Midbrain (tissue), 1 donor: ENCODE results near the gene HTATSF1.

Experiments used
- DNase-seq: peaks from one replicate; lab custom pipeline; 2025; lab: John Stamatoyannopoulos, UW

Gene HTATSF1

GRCh38 chrX:136497556-136498052 is at the start of gene HTATSF1:
Gene HTATSF1, plus strand, starts transcription at chrX:136497592. Its CDS starts 93 bp downstream, at chrX:136497685.
- DNase-seq: no peak

GRCh38 chrX:136447968-136448367 is 49.4 kb upstream of the HTATSF1 start:
- DNase-seq: no peak

GRCh38 chrX:136450050-136450830 is 47.2 kb upstream of the HTATSF1 start:
- DNase-seq: no peak

- DNase-seq: no peak
Observed at GRCh38 chrX:136452614-136453013, 44.8 kb upstream of the HTATSF1 start.

GRCh38 chrX:136453114-136453513 is 44.3 kb upstream of the HTATSF1 start:
- no peak for DNase-seq

- no peak for DNase-seq
Observed at GRCh38 chrX:136453771-136454170, 43.6 kb upstream of the HTATSF1 start.

GRCh38 chrX:136456133-136456532 is 41.3 kb upstream of the HTATSF1 start:
- no peak for DNase-seq

GRCh38 chrX:136457303-136457917 is 40.0 kb upstream of the HTATSF1 start:
- no peak for DNase-seq

- DNase-seq: no peak
Observed at GRCh38 chrX:136464589-136464988, 32.8 kb upstream of the HTATSF1 start.

GRCh38 chrX:136467303-136467702 is 30.1 kb upstream of the HTATSF1 start:
- DNase-seq: no peak

- no peak for DNase-seq
Observed at GRCh38 chrX:136468391-136469103, 28.8 kb upstream of the HTATSF1 start.

GRCh38 chrX:136473663-136474062 is 23.7 kb upstream of the HTATSF1 start:
- DNase-seq: no peak

GRCh38 chrX:136475236-136475635 is 22.2 kb upstream of the HTATSF1 start:
- no peak for DNase-seq

GRCh38 chrX:136476501-136476900 is 20.9 kb upstream of the HTATSF1 start:
- DNase-seq: no peak

GRCh38 chrX:136477026-136477425 is 20.4 kb upstream of the HTATSF1 start:
- DNase-seq: no peak

GRCh38 chrX:136480383-136480782 is 17.0 kb upstream of the HTATSF1 start:
- no peak for DNase-seq

- DNase-seq: no peak
Observed at GRCh38 chrX:136487647-136488046, 9.7 kb upstream of the HTATSF1 start, which contains the start of gene BRS3. Gene BRS3, plus strand, starts transcription at chrX:136487947. Its CDS starts 168 bp downstream, at chrX:136488115.

GRCh38 chrX:136488706-136489105 is 8.7 kb upstream of the HTATSF1 start:
- DNase-seq: no peak

- no peak for DNase-seq
Observed at GRCh38 chrX:136491832-136492231, 5.6 kb upstream of the HTATSF1 start.

GRCh38 chrX:136493011-136493410 is 4.4 kb upstream of the HTATSF1 start:
- DNase-seq: no peak

GRCh38 chrX:136495043-136495442 is 2.3 kb upstream of the HTATSF1 start:
- DNase-seq: no peak

GRCh38 chrX:136496186-136496763 is 1.1 kb upstream of the HTATSF1 start:
- no peak for DNase-seq
